Spinal cord (tissue), 10 donors: ENCODE measurements around the gene ZNF74. TPM values are rescaled to one million over a fixed set of nuclear protein-coding genes. Genes with fewer than 3 reads are reported as not detected.
"Not testable (repeated sequence)": the region's sequence is repeated elsewhere in the genome, so short reads cannot be mapped to it uniquely, and the experiment has no call there.

Experiments used
- DNase-seq, 6 donors: peaks; one replicate each; pipeline versions ENCODE4 v3.0.0 to v3.0.0-alpha.2; 2013 to 2015; ENCODE audit warnings: low spot score in 6 of 6, low read depth in 4 of 6
- H3K27ac ChIP-seq: one replicate; pipeline ENCODE4 v1.5.1; 2013; ENCODE audit warnings: low read depth, low read length, control low read depth
- H3K27me3 ChIP-seq: one replicate; pipeline ENCODE4 v1.6.1; 2013; ENCODE audit warnings: low read length; ENCODE audit not compliant: control insufficient read depth, insufficient read depth
- H3K36me3 ChIP-seq: one replicate; pipeline ENCODE4 v1.6.1; 2013; ENCODE audit warnings: low read length; ENCODE audit not compliant: control insufficient read depth, insufficient read depth
- H3K4me1 ChIP-seq: one replicate; pipeline ENCODE4 v1.6.1; 2013; ENCODE audit warnings: low read length; ENCODE audit not compliant: control insufficient read depth, insufficient read depth
- H3K4me3 ChIP-seq: one replicate; pipeline ENCODE4 v1.5.1; 2013; ENCODE audit warnings: low read depth, low read length, control low read depth
- H3K9me3 ChIP-seq: one replicate; pipeline ENCODE4 v1.6.1; 2013; ENCODE audit warnings: low read length; ENCODE audit not compliant: control insufficient read depth, insufficient read depth
- WGBS: methylation state at CpG from one replicate; pipeline ENCODE4 v1.1.5; 2013; ENCODE audit warnings: missing lambda C conversion rate; ENCODE audit not compliant: insufficient coverage; 5-methylcytosine and 5-hydroxymethylcytosine counted together
- polyA plus RNA-seq, 2 donors: library from polyadenylated mRNA; unstranded; fragments of 120-200 nt; gene quantifications; one replicate each; pipeline ENCODE4 v1.2.1, GENCODE V29; 2013; ENCODE audit not compliant: insufficient read length in 2 of 2
- total RNA-seq, 2 donors: library from RNA; depleted of rRNA in 1 of 2; stranded (reverse); fragments of 120-200 nt in 1 of 2; fragments of >200 nt in 1 of 2; gene quantifications; one replicate each; pipeline versions ENCODE4 v1.2.3 to v1.2.4, GENCODE V29; 2013 to 2014
- donor health status: healthy.

The ZNF74 gene
- total and polyA plus RNA-seq, 4 donors = 14.3 to 31.2 (median 22.4) TPM

- not testable (repeated sequence) for H3K27ac ChIP-seq, H3K9me3 ChIP-seq, H3K36me3 ChIP-seq, H3K27me3 ChIP-seq, H3K4me3 ChIP-seq, H3K4me1 ChIP-seq, DNase-seq
- 93% methylated on average over 79 of the region's 145 CpGs for WGBS
These were observed 32.8 kb upstream of the ZNF74 start for GRCh38 chr22:20360866-20361751.

- not testable (repeated sequence) for H3K36me3 ChIP-seq, H3K27me3 ChIP-seq, H3K27ac ChIP-seq, H3K4me1 ChIP-seq, H3K9me3 ChIP-seq, DNase-seq, H3K4me3 ChIP-seq
- 95% methylated on average over 47 of the region's 54 CpGs for WGBS
These were observed 32.2 kb upstream of the ZNF74 start for GRCh38 chr22:20361752-20362229.

- not testable (repeated sequence) for DNase-seq, H3K36me3 ChIP-seq, H3K9me3 ChIP-seq, H3K27me3 ChIP-seq, H3K27ac ChIP-seq, H3K4me1 ChIP-seq, H3K4me3 ChIP-seq
- 93% methylated on average over 5 of the region's 10 CpGs for WGBS
These were observed 31.5 kb upstream of the ZNF74 start for GRCh38 chr22:20362403-20362802.

GRCh38 chr22:20364335-20365260, 29.4 kb upstream of the ZNF74 start:
- H3K4me3 ChIP-seq, H3K36me3 ChIP-seq, H3K9me3 ChIP-seq: not testable (repeated sequence)

GRCh38 chr22:20366841-20367240, 27.1 kb upstream of the ZNF74 start:
- not testable (repeated sequence) for H3K27ac ChIP-seq, H3K9me3 ChIP-seq, H3K4me3 ChIP-seq, H3K4me1 ChIP-seq, H3K36me3 ChIP-seq, DNase-seq, H3K27me3 ChIP-seq
- 89% methylated on average over 6 of the region's 9 CpGs for WGBS

More at GRCh38 chr22:20364335-20365260, 29.4 kb upstream of the ZNF74 start:
- H3K27me3 ChIP-seq, H3K27ac ChIP-seq, DNase-seq, H3K4me1 ChIP-seq: not testable (repeated sequence)
- 80% methylated on average over 1 of the region's 11 CpGs for WGBS

GRCh38 chr22:20368875-20369274, 25.1 kb upstream of the ZNF74 start:
- not testable (repeated sequence) for DNase-seq, H3K27ac ChIP-seq, H3K4me3 ChIP-seq, H3K36me3 ChIP-seq, H3K27me3 ChIP-seq, H3K9me3 ChIP-seq, H3K4me1 ChIP-seq
- WGBS = 97% methylated on average over 4 of the region's 9 CpGs

GRCh38 chr22:20371687-20372086, 22.3 kb upstream of the ZNF74 start:
- no CpG with 5 or more reads among the region's 6 CpGs for WGBS
- not testable (repeated sequence) for H3K9me3 ChIP-seq, DNase-seq, H3K27ac ChIP-seq, H3K4me3 ChIP-seq, H3K4me1 ChIP-seq, H3K27me3 ChIP-seq, H3K36me3 ChIP-seq

- H3K27me3 ChIP-seq, H3K9me3 ChIP-seq, H3K4me1 ChIP-seq, H3K36me3 ChIP-seq, H3K27ac ChIP-seq, H3K4me3 ChIP-seq: not testable (repeated sequence)
- 4% methylated on average over 3 of the region's 8 CpGs for WGBS
- peak in 1 of 6 donors; percentile 35 for DNase-seq
These were observed 21.5 kb upstream of the ZNF74 start for GRCh38 chr22:20372406-20372854.

- H3K9me3 ChIP-seq, H3K27me3 ChIP-seq, H3K4me3 ChIP-seq, H3K27ac ChIP-seq, H3K36me3 ChIP-seq, H3K4me1 ChIP-seq, DNase-seq: not testable (repeated sequence)
- 73% methylated on average over 4 of the region's 6 CpGs for WGBS
These were observed 20.7 kb upstream of the ZNF74 start for GRCh38 chr22:20373195-20373706.
